Common myeloid progenitor, CD34-positive (primary cell): ENCODE data around the gene TCTN3.

Experiments
- CTCF ChIA-PET: fragments of 350-600 bp; sonication (Branson Sonifier 250); formaldehyde crosslinking; loops from one replicate; lab custom pipeline; 2021; ENCODE audit warnings: antibody characterized with exemption; lab: Charles Lee
- POLR2A ChIA-PET: fragments of 350-600 bp; sonication (Branson Sonifier 250); formaldehyde crosslinking; loops from one replicate; lab custom pipeline; 2021; ENCODE audit warnings: antibody characterized with exemption; lab: Charles Lee
- DNase-seq, 3 donors: peaks; one replicate each; pipeline versions ENCODE4 v3.0.0 to v3.0.0-alpha.2; 2013
- H3K27ac ChIP-seq, 2 experiments: 1 replicate in 1 of 2; 2 replicates in 1 of 2; pipeline ENCODE4 v1.7.0; 2013; ENCODE audit warnings: inconsistent platforms in 2 of 2, low read length in 2 of 2, mild to moderate bottlenecking in 2 of 2, low read depth in 1 of 2, moderate library complexity in 1 of 2; ENCODE audit not compliant: severe bottlenecking in 2 of 2, insufficient read depth in 1 of 2, poor library complexity in 1 of 2
- H3K27me3 ChIP-seq, 5 experiments: replicated peaks in 2 of 5; 1 replicate in 3 of 5; 2 replicates in 2 of 5; pipeline versions ENCODE4 v1.6.1 to v1.7.0; 2013; ENCODE audit warnings: low read length in 4 of 5, mild to moderate bottlenecking in 2 of 5, moderate library complexity in 2 of 5, inconsistent platforms in 1 of 5; ENCODE audit not compliant: insufficient read depth in 5 of 5, control insufficient read depth in 4 of 5
- H3K36me3 ChIP-seq, 4 experiments: 1 replicate in 2 of 4; 2 replicates in 2 of 4; pipeline versions ENCODE4 v1.6.1 to v1.7.0; 2013; ENCODE audit warnings: low read length in 3 of 4, control low read depth in 1 of 4, mild to moderate bottlenecking in 1 of 4; ENCODE audit not compliant: control insufficient read depth in 4 of 4, insufficient read depth in 4 of 4
- H3K4me1 ChIP-seq, 4 experiments: 1 replicate in 3 of 4; 2 replicates in 1 of 4; pipeline versions ENCODE4 v1.6.1 to v1.7.1; 2013; ENCODE audit warnings: low read length in 3 of 4, mild to moderate bottlenecking in 3 of 4, control low read depth in 1 of 4, inconsistent platforms in 1 of 4, moderate library complexity in 1 of 4; ENCODE audit not compliant: control insufficient read depth in 4 of 4, insufficient read depth in 4 of 4; ENCODE audit errors: control extremely low read depth in 1 of 4
- H3K4me3 ChIP-seq, 7 experiments: 1 replicate in 4 of 7; 2 replicates in 3 of 7; pipeline versions ENCODE4 v1.5.1 to v1.7.0; 2013; ENCODE audit warnings: mild to moderate bottlenecking in 7 of 7, low read length in 6 of 7, moderate library complexity in 6 of 7, inconsistent platforms in 2 of 7, low read depth in 2 of 7, control low read depth in 1 of 7; ENCODE audit not compliant: insufficient read depth in 4 of 7, control insufficient read depth in 1 of 7; ENCODE audit errors: extremely low read depth in 1 of 7
- H3K9me3 ChIP-seq, 5 experiments: 1 replicate in 4 of 5; 2 replicates in 1 of 5; pipeline versions ENCODE4 v1.6.1 to v1.7.1; 2013; ENCODE audit warnings: low read length in 4 of 5, mild to moderate bottlenecking in 2 of 5, inconsistent platforms in 1 of 5, low read depth in 1 of 5, moderate library complexity in 1 of 5; ENCODE audit not compliant: control insufficient read depth in 4 of 5, insufficient read depth in 2 of 5; ENCODE audit errors: control extremely low read depth in 1 of 5
- WGBS: methylation state at CpG from one replicate; pipeline ENCODE4 v1.1.5; 2013; ENCODE audit not compliant: insufficient coverage; 5-methylcytosine and 5-hydroxymethylcytosine counted together

Gene TCTN3

GRCh38 chr10:95711492-95711891 is 17.8 kb upstream of the TCTN3 start:
- no peak overlapping the region for H3K4me3 ChIP-seq
- WGBS: 100% methylated on average over 3 of the region's 4 CpGs
- H3K27me3 ChIP-seq: no peaks in the 10 kb centered on the region
- no peaks in the 10 kb centered on the region for H3K36me3 ChIP-seq
- ChIA-PET CTCF (no interaction called here), POLR2A (no interaction called here)
- H3K27ac ChIP-seq: no peak overlapping the region
- no peaks in the 10 kb centered on the region for H3K4me1 ChIP-seq
- no peak for DNase-seq
- peaks cover 0 to under 1% (median 0%) of the 10 kb centered on the region in 5 experiments for H3K9me3 ChIP-seq

GRCh38 chr10:95706990-95707389 is 13.3 kb upstream of the TCTN3 start:
- CTCF ChIA-PET: interaction anchor here (0.8 to 1.5 kb wide), 2 partner anchors 10 to 12 kb away, joined by 3 to 4 read pairs; no protein-coding TSS in a partner anchor
- 100% methylated on average over 5 of the region's 7 CpGs for WGBS
- POLR2A ChIA-PET: no interaction called here

GRCh38 chr10:95706573-95706972 is 12.8 kb upstream of the TCTN3 start:
- Histone ChIP-seq H3K27me3 (no peaks in the 10 kb centered on the region), H3K27ac (no peak overlapping the region), H3K36me3 (no peaks in the 10 kb centered on the region), H3K4me3 (no peak overlapping the region), H3K4me1 (no peaks in the 10 kb centered on the region), H3K9me3 (peaks cover 0 to 3% (median 0%) of the 10 kb centered on the region in 5 experiments)
- POLR2A ChIA-PET: no interaction called here
- WGBS: 50% methylated on average over 6 of the region's 6 CpGs
- CTCF ChIA-PET: interaction anchor here (0.8 to 1.5 kb wide), 2 partner anchors 10 to 12 kb away, joined by 3 to 4 read pairs; no protein-coding TSS in a partner anchor
- DNase-seq: no peak

More at GRCh38 chr10:95706990-95707389, 13.3 kb upstream of the TCTN3 start:
- Histone ChIP-seq H3K36me3 (no peaks in the 10 kb centered on the region), H3K4me1 (no peaks in the 10 kb centered on the region), H3K27ac (no peak overlapping the region), H3K27me3 (no peaks in the 10 kb centered on the region), H3K4me3 (no peak overlapping the region), H3K9me3 (peaks cover 0 to 3% (median 0%) of the 10 kb centered on the region in 5 experiments)
- no peak for DNase-seq

- DNase-seq: no peak
- H3K27ac ChIP-seq: no peak overlapping the region
- peaks cover 0 to 12% (median under 1%) of the 10 kb centered on the region in 4 experiments for H3K4me1 ChIP-seq
- H3K4me3 ChIP-seq: no peak overlapping the region
- 0% methylated on average over 1 of the region's 2 CpGs for WGBS
- H3K27me3 ChIP-seq: no peaks in the 10 kb centered on the region
- ChIA-PET POLR2A (no interaction called here), CTCF (interaction anchor here (0.6 kb wide), 1 partner anchor 325 kb away, joined by 4 read pairs; no protein-coding TSS in a partner anchor)
- no peaks in the 10 kb centered on the region for H3K36me3 ChIP-seq
- H3K9me3 ChIP-seq: peaks cover 0 to 4% (median 0%) of the 10 kb centered on the region in 5 experiments
Observed at GRCh38 chr10:95698415-95698814, 4.7 kb upstream of the TCTN3 start.

GRCh38 chr10:95697429-95697828 is 3.7 kb upstream of the TCTN3 start:
- WGBS: 6% methylated on average over 2 of the region's 3 CpGs
- CTCF ChIA-PET: no interaction called here
- POLR2A ChIA-PET: no interaction called here
- Histone ChIP-seq H3K27ac (no peak overlapping the region), H3K36me3 (no peaks in the 10 kb centered on the region), H3K9me3 (peaks cover 0 to 4% (median 0%) of the 10 kb centered on the region in 5 experiments), H3K4me1 (peaks cover 7 to 22% (median 9%) of the 10 kb centered on the region in 4 experiments), H3K4me3 (no peak overlapping the region), H3K27me3 (no peaks in the 10 kb centered on the region)
- peak in 2 of 3 donors; percentile 14 to 34 for DNase-seq

- Histone ChIP-seq H3K27me3 (no peaks in the 10 kb centered on the region), H3K36me3 (peaks cover 0 to 18% (median 10%) of the 10 kb centered on the region in 4 experiments), H3K27ac (no peak overlapping the region), H3K4me1 (peaks cover 7 to 27% (median 13%) of the 10 kb centered on the region in 4 experiments), H3K9me3 (peaks cover 0 to 4% (median 0%) of the 10 kb centered on the region in 5 experiments), H3K4me3 (no peak overlapping the region)
- DNase-seq: peak in 1 of 3 donors; percentile 2
- POLR2A ChIA-PET: no interaction called here
- CTCF ChIA-PET: interaction anchor here (1.1 to 5.4 kb wide), 10 partner anchors 12 to 230 kb away, joined by 3 to 110 read pairs (median 8); no protein-coding TSS in a partner anchor
- 94% methylated on average over 10 of the region's 18 CpGs for WGBS
Observed at GRCh38 chr10:95694665-95695064, 938 bp upstream of the TCTN3 start.

GRCh38 chr10:95693071-95693667 is 558 bp downstream of the TCTN3 start:
- 14% methylated on average over 13 of the region's 15 CpGs for WGBS
- Histone ChIP-seq H3K27me3 (no peaks in the 10 kb centered on the region), H3K9me3 (peaks cover 0 to under 1% (median 0%) of the 10 kb centered on the region in 5 experiments), H3K27ac (peak overlapping the region; percentile 83 to 92), H3K36me3 (peaks cover 0 to 31% (median 15%) of the 10 kb centered on the region in 4 experiments), H3K4me1 (peaks cover 7 to 27% (median 13%) of the 10 kb centered on the region in 4 experiments), H3K4me3 (peak overlapping the region; percentile 78 to 96 (median 90))
- ChIA-PET CTCF (interaction anchor here (0.6 to 5.4 kb wide), 31 partner anchors 9 to 723 kb away, joined by 3 to 110 read pairs (median 4); no protein-coding TSS in a partner anchor), POLR2A (no interaction called here)
- DNase-seq: peak in 2 of 3 donors; percentile 23 to 40
